Retinal pigment epithelial cell (primary cell): ENCODE measurements around the gene SOX5.

Source experiments
- DNase-seq: peaks from one replicate; pipeline ENCODE4 v3.0.0-alpha.2; 2010; ENCODE audit warnings: low read depth
- H3K4me3 ChIP-seq: 2 replicates; pipeline ENCODE4 v1.5.1; 2011; ENCODE audit warnings: mild to moderate bottlenecking, low read length, control low read depth, moderate library complexity
- CTCF ChIP-seq: conservative IDR thresholded peaks from 2 replicates; pipeline ENCODE4 v1.5.1; 2011; ENCODE audit warnings: low read depth, low read length, control low read depth, inconsistent platforms

SOX5 gene

GRCh38 chr12:23893611-23894010, 55.9 kb downstream of the SOX5 start:
- H3K4me3 ChIP-seq = no peak overlapping the region
- DNase-seq = no peak
- TF ChIP-seq CTCF = no peak

- no peak for DNase-seq
- TF ChIP-seq CTCF = no peak
- H3K4me3 ChIP-seq = no peak overlapping the region
Measured at GRCh38 chr12:23891115-23891514, 58.4 kb downstream of the SOX5 start.

GRCh38 chr12:23889069-23889440, 60.4 kb downstream of the SOX5 start:
- H3K4me3 ChIP-seq = no peak overlapping the region
- DNase-seq = no peak
- TF ChIP-seq CTCF = no peak

GRCh38 chr12:23888396-23889068, 60.9 kb downstream of the SOX5 start:
- no peak for DNase-seq
- TF ChIP-seq CTCF = no peak

GRCh38 chr12:23887055-23887835, 62.2 kb downstream of the SOX5 start:
- no peak for DNase-seq
- no peak overlapping the region for H3K4me3 ChIP-seq
- TF ChIP-seq CTCF = no peak

More at GRCh38 chr12:23888396-23889068, 60.9 kb downstream of the SOX5 start:
- no peak overlapping the region for H3K4me3 ChIP-seq

- no peak overlapping the region for H3K4me3 ChIP-seq
- DNase-seq = no peak
- TF ChIP-seq CTCF = no peak
Measured at GRCh38 chr12:23885394-23885793, 64.1 kb downstream of the SOX5 start.

GRCh38 chr12:23884909-23885308, 64.6 kb downstream of the SOX5 start:
- TF ChIP-seq CTCF = no peak
- no peak for DNase-seq

More at GRCh38 chr12:23884909-23885308, 64.6 kb downstream of the SOX5 start:
- H3K4me3 ChIP-seq = no peak overlapping the region
